NCI-H2029 treated with DMSO at 0.1 percent for 48 hours (cell line): ENCODE measurements around the gene DGKB.

ENCODE experiments used
- DNase-seq: peaks from one replicate; lab custom pipeline; 2025; lab: John Stamatoyannopoulos, UW

The DGKB gene

GRCh38 chr7:14902589-14903067 is at the start of gene DGKB:
DGKB (minus strand) TSS chr7:14902751.
- no peak for DNase-seq

DNA sequence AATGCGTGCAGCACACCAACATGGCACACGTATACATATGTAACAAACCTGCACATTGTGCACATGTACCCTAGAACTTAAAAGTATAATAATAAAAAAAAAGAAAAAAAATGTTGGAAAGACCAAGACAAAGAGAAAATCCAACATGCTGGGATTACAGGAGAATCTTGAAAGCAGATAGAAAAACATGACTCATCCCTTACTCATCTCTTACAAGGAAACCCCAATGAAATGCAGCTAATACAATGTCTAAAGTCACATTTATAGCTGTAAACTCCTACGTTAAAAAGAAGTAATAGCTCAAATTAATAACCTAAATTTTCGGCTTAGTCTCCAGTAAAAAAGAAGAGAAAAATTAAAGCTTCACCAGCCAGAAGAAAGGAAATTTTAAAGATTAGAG is 47.5 kb upstream of the DGKB start:
- DNase-seq: no peak

DNA sequence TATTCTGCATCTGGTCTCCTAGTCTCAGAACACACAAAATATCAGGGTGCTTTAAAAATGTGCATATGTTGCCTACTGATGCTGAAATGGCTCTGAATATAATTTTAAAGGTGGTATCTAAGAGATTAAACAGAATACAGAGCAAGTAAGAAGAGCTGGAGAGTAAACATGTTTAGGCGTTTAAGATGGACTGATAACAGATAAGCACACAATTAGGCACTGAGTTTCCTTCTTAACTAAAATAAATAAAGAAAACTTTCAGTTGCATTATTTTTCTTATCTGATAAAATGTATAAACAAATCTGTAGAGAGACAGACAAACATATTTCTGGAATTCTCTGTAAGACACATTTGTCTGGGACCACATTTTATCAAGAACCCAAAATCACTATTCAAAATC is 35.6 kb upstream of the DGKB start:
- DNase-seq: no peak

DNA sequence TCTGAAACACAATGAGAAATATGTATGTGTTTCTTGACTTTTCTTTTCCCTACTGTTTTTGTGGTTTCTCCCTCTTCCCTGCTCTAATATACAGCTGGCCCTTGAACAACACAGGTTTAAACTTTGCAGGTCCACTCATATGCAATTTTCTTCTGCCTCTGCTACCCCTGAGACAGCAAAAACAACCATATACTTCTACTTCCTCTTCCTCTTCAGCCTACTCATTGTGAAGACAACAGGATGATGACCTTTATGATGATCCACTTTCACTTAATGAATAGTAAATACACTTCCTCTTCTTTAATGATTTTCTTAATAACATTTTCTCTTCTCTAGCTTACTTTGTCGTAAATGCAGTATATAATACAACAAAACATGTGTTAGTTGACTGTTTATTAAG is 35.0 kb upstream of the DGKB start:
- DNase-seq: no peak

DNA sequence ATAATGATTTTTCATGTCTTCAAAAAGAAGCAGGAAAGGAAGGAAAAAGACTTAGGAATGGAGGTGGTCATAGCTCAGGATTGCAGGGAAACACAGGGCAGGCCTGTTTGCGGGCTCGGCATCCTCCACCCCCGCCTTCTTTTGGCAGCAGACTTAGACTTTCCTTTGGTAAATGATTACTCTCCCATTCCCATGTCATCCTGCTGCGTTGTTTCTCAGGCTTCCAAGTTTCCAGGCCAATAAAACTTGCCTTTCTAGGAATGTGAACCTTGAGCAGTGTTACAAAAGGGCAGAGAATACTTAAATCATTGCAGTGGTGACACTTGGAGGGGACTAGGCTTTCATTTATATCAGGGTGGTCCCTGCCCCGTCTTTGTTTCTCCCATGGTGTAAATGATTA is 34.0 kb upstream of the DGKB start:
- no peak for DNase-seq

- DNase-seq: no peak
These were observed 32.3 kb upstream of the DGKB start for GRCh38 chr7:14934839-14935238.

DNA sequence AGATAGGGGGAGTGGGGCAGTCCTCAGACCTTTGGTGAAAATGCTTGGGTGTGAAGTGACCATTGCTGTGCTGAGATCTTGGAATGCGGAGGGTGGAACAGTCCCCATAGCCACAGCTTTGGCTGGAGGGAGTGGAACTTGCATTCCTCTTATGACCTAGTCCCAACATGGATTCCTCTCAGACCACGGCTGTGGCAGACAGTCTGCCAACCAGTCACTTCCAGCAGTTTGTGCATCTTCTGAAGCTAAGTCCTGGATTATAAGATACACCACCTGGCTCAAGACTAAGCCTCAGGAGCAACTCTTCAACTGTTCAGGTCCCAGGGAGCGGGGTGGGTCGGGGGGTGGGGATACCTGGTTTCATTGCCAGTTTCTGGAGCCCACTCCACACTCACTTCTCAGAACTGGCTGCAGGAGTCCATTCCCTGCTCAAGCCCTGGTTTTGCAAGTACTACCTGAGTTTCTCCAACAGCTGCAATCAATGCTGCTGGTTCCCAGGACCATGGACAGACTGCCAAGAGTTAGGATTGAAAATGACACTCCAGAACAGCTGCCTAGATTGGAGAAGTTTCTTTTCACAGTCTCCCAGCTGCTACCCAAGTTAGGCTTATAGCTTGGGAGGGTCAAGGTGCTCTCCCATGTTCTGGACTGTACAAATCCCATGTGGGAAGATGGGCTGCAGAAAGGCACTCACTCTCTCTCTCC is 29.1 kb upstream of the DGKB start:
- DNase-seq: no peak

- no peak for DNase-seq
These were observed 21.8 kb upstream of the DGKB start for GRCh38 chr7:14924398-14924797.

- DNase-seq: no peak
These were observed 8.5 kb upstream of the DGKB start for GRCh38 chr7:14911077-14911476.

GRCh38 chr7:14908697-14909096 is 6.1 kb upstream of the DGKB start:
- DNase-seq: no peak

DNA sequence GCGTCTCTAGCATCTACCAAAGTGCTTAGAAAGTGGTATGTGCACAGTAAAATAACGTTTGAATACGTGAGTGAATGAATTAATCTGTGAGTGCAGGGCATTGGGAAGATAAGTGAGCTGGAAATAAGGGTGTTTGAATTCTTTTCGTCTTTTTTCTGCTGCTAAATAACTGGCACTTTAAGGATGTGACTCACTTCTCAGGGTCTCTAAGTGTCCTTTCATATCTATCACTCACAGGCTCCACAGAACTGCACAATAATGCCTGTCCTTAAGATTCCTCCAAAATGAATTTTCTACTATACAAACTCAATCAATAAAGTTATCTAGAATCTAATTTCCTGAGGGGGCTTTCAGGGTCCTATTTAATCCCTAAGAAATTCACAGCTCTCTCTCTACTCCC is 3.2 kb upstream of the DGKB start:
- no peak for DNase-seq

- DNase-seq: no peak
These were observed 2.5 kb downstream of the DGKB start for GRCh38 chr7:14900051-14900450.

- DNase-seq: no peak
These were observed 3.5 kb downstream of the DGKB start for GRCh38 chr7:14899030-14899429.

DNA sequence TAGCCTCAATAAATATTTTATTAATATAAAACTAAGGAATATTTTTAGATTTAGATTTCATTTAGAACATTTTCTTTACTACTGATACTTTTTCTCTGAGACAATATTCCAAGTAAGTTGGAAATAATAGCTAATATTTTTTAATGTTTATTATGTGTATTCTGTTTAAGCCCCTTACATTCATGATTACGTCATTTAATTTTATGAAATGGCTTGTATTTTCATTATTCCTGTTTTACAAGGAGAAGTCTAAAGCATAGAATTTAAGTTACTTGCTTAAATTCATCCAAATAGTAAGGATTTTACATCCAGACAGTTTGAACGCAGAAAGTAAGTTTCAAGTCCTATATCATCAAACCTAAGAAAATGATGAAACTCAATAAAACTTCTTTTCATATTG is 6.1 kb downstream of the DGKB start:
- no peak for DNase-seq

DNA sequence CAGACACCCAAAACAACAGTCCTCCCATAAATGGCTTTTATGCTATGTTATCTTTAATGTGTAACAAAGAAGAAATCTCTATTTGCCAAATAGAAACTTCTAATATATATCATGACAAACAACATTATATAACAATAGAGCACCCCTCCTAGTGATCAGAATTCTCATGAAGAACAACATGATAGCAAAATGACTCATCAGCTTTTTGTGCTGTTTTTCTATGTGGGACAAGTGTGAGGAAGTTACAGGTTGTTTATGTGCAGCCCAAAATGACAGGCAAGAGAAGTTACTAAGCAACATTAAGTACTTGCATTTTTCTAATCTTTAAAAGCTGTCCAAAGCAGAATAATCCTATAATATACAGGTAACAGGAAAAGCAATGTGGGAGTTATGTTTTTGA is 7.7 kb downstream of the DGKB start:
- DNase-seq: no peak

GRCh38 chr7:14892961-14893360 is 9.6 kb downstream of the DGKB start:
- DNase-seq: no peak

DNA sequence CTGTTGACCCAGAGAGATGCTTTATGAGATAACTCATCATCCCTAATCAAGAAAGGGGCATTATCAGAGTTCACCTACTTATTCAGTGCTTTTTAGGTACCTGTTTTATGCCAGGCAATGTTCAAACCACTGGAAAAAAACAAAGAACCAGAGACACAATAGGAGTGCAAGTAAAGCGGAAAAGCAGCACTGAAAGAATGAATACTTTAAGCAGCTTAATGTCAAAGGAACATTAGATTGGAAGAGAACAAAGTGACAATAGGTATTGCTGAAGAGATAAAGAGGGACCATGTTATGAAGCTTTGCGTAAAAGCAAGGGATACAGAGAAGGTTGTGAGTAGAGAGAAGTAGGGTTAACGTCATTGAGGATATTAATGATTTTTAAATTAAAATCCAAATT is 11.3 kb downstream of the DGKB start:
- no peak for DNase-seq

DNA sequence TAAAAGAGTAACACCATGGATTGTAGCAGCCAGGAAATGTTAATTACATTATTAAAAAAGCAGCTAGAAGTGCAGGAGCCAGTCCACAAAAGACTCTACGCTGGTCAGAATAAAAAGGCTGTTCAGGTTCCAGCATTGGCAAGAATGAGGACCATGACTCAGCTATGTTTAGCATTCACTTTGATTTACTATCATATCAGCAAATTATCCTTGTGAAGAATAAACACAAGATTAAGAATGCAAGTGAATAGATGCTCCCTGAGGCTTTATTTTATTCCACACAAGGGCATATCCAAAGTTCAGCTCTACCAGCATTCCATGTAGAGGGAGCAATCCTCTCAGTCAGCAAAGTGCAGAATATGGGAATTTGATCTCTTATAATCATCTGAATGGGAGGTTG is 13.6 kb downstream of the DGKB start:
- no peak for DNase-seq

- no peak for DNase-seq
These were observed 16.0 kb downstream of the DGKB start for GRCh38 chr7:14886533-14886932.

DNA sequence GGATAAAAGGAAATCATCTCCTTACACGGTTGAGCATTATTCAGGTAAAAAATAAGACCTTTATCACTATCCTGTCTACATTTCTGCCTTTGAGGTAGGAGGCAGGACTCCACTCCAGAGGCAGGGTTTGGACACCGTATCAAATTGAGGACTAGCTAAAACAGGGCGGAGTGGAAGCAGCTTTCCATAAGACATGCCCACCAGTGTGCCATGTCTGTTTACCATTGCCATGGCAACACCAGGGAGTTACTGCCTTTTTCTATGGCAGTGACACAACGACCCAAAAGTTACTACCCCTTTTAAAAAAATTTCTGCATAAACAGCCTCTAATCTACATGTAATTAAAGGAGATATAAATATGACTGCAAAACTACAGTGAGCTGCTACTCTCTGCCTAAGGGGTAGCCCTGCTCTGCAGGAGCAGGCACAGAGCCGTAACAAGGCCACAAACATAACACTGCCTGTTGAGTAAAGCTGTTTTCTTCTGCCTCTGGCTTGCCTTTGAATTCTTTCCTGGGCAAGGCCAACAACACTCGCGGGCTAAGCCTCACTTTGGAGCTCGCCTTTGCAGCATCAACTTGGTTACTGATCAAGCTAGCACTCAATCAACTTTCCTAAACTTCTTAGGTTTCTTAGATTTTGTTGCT is 26.5 kb downstream of the DGKB start:
- no peak for DNase-seq

GRCh38 chr7:14871880-14872279 is 30.7 kb downstream of the DGKB start:
- DNase-seq: no peak

DNA sequence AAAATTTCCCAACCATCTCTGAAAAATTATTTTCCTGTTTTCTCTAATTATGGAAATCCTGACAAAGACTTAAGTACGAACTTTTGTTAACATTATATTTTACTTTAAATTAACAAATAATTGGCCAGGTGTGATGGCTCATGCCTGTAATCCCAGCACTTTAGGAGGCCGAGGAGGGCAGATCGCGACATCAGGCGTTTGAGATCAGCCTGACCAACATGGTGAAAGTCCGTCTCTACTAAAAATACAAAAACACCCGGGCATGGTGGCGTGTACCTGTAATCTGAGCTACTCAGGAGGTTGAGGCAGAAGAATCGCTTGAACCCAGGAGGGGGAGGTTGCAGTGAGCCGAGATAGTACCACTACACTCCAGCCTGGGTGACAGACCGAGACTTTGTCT is 32.2 kb downstream of the DGKB start:
- no peak for DNase-seq

DNA sequence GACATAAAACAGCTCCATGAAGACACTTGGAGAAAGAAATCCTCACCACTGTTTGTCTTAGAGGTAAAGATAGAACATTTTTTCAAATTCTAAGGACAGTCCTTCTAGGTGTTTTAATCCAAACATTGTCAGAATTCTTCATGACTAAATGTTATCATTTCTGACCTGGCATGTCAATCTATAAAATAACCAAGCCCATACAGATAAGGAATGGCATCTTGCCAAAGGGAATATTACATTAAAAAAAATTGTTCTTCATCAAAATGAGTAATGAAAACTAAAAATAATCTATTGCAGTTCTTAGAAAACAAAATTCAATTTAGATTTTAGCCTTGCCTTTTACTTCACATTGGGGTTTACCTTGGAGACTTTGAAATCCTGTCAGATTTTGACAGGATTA is 33.6 kb downstream of the DGKB start:
- no peak for DNase-seq

DNA sequence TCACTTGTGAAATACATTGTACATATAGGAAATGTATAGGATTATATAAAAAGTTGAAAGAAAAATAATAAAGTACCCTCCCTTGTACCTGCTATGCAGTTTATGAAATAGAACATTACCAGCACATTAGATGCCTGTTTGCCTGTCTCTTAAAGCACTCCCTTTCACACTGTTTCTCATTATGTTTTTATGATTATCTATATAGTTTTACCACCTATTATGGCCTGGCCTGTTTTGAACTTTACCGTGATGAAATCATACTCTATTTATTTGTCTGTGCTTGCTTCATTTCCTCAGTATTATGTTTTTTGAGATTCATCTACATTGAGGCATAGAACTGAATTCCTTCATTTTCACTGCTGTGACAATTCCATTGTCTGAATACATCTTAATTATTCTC is 41.1 kb downstream of the DGKB start:
- no peak for DNase-seq
